Measurements from ENCODE around the gene SRSF6.

GRCh38 chr20:43490038-43490437 is 32.3 kb downstream of the SRSF6 start:
- TF ChIP-seq CTCF (optimal IDR thresholded peaks at IDR 0.05 in 1 of 3, IDR thresholded peaks at IDR 0.05 in 1 of 3, conservative IDR thresholded peaks at IDR 0.05 in 1 of 3; ENCODE audit: extremely low read depth in 1 of 3, insufficient read depth in 2 of 3, low read length in 3 of 3) (no peak), EZH2 (IDR thresholded peaks at IDR 0.05; ENCODE audit: low read length) (no peak)
